Measurements from ENCODE around the gene CNTNAP4. TPM values are rescaled to one million over a fixed set of nuclear protein-coding genes. Genes with fewer than 3 reads are reported as not detected.

The CNTNAP4 gene
- total RNA-seq, 2 donors from 2014 or later = not detected

DNA sequence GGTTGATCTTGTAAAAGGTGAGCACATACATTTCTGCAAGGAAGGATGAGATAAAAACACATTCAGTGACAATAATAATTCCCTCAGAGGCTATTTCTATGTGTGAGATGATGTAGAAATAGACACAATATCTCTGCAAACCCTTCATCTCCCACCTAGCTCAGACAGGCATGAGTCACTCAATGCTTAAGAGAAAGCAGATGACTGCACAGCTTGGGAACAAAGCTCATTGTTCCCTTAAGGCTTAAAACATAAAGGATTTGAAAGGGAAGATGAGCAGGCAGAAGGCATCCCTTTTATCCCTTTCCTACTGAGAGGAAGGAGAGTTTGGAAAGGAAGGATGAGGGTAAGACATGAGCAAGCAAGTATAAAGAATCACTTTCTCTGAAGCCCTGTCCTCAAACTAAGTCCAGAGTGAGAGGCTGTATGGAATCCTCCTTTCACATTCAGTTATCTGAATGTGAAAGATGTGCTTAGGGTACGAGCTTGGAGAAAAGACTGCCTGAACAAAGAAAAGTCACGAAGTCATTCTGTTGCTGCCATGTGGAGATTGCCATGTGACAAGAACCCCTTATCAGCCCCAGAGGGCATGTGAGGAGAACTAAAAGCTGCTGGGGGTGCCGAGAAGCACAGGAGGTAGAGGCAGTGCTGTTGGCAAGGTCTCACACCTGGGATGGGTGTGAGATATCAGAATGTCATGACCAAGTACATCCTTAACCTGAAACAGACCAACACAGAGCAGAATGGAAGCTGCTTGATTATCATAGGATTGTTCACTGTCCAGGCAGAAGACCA, 58.2 kb downstream of the CNTNAP4 start:
- H3K9me3 ChIP-seq = no peaks in the 10 kb centered on the region
- H3K27ac ChIP-seq = no peak overlapping the region
- no peaks in the 10 kb centered on the region for H3K36me3 ChIP-seq
- H3K4me3 ChIP-seq = no peak overlapping the region
- no peaks in the 10 kb centered on the region for H3K27me3 ChIP-seq
- TF ChIP-seq, protein P1, sequence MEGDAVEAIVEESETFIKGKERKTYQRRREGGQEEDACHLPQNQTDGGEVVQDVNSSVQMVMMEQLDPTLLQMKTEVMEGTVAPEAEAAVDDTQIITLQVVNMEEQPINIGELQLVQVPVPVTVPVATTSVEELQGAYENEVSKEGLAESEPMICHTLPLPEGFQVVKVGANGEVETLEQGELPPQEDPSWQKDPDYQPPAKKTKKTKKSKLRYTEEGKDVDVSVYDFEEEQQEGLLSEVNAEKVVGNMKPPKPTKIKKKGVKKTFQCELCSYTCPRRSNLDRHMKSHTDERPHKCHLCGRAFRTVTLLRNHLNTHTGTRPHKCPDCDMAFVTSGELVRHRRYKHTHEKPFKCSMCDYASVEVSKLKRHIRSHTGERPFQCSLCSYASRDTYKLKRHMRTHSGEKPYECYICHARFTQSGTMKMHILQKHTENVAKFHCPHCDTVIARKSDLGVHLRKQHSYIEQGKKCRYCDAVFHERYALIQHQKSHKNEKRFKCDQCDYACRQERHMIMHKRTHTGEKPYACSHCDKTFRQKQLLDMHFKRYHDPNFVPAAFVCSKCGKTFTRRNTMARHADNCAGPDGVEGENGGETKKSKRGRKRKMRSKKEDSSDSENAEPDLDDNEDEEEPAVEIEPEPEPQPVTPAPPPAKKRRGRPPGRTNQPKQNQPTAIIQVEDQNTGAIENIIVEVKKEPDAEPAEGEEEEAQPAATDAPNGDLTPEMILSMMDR (IDR thresholded peaks at IDR 0.05) = no peak
- no peaks in the 10 kb centered on the region for H3K4me1 ChIP-seq
- no peak overlapping the region for H3K9ac ChIP-seq (ENCODE audit: low read depth in 2 of 2, low read length in 2 of 2)
- DNase-seq = no peak
- intact Hi-C loops (cut with DNase I) = no loop called here

DNA sequence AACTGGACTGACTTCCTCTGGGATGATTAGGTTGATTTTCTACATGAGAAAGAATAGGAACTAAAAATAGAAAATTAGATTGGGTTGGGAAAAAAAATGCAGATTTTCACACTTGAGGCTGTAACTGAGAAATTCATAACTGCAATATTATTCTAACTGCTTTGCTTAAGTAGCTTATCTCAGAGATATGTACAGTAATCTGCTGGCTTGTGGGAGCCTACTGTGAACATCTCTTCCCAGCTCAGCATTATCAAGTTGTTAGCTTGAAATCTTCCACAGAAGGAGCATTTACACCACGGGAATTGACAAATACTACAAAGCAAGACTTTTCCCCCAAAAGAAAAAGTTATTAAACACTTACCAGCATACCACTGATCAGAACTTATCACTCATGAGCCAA, 58.9 kb downstream of the CNTNAP4 start:
- Histone ChIP-seq H3K9ac (ENCODE audit: low read depth in 2 of 2, low read length in 2 of 2) (no peak overlapping the region), H3K27ac (no peak overlapping the region), H3K36me3 (no peaks in the 10 kb centered on the region), H3K4me1 (no peaks in the 10 kb centered on the region), H3K27me3 (no peaks in the 10 kb centered on the region), H3K9me3 (no peaks in the 10 kb centered on the region), H3K4me3 (no peak overlapping the region)
- no peak for DNase-seq
- TF ChIP-seq, protein P1 (IDR thresholded peaks at IDR 0.05) = no peak
- intact Hi-C loops (cut with DNase I) = no loop called here

GRCh38 chr16:76338472-76338871, 61.3 kb downstream of the CNTNAP4 start:
- no peak for DNase-seq
- intact Hi-C loops (cut with DNase I) = no loop called here
- TF ChIP-seq, protein P1 (IDR thresholded peaks at IDR 0.05) = no peak
- Histone ChIP-seq H3K9me3 (no peaks in the 10 kb centered on the region), H3K36me3 (no peaks in the 10 kb centered on the region), H3K4me1 (no peaks in the 10 kb centered on the region), H3K27me3 (no peaks in the 10 kb centered on the region), H3K4me3 (no peak overlapping the region), H3K9ac (ENCODE audit: low read depth in 2 of 2, low read length in 2 of 2) (no peak overlapping the region), H3K27ac (no peak overlapping the region)

DNA sequence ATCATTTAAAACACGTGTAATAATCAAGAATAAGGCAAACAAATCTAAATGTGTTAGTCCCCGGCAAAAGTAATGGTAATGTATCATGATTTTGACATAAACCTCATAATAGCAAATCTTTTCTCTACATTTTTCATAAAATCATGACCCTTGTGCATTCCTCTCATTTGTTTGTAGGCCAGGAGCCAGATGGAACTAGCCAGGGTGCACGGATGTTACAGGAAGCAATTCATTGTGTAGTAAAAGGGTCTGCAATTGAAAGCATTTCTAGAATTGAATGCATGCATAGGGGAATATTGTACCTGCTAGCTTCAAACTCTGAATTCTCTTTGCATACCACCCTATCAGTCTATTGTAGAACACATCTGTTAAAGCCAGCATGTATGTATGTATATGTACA, 66.6 kb downstream of the CNTNAP4 start:
- Histone ChIP-seq H3K36me3 (no peaks in the 10 kb centered on the region), H3K27me3 (no peaks in the 10 kb centered on the region), H3K27ac (no peak overlapping the region), H3K4me1 (no peaks in the 10 kb centered on the region), H3K9me3 (no peaks in the 10 kb centered on the region), H3K9ac (ENCODE audit: low read depth in 2 of 2, low read length in 2 of 2) (no peak overlapping the region), H3K4me3 (no peak overlapping the region)
- TF ChIP-seq, protein P1 (IDR thresholded peaks at IDR 0.05) = no peak
- DNase-seq = no peak
- intact Hi-C loops (cut with DNase I) = no loop called here

- H3K36me3 ChIP-seq = no peaks in the 10 kb centered on the region
- no peak overlapping the region for H3K9ac ChIP-seq (ENCODE audit: low read depth in 2 of 2, low read length in 2 of 2)
- H3K27ac ChIP-seq = no peak overlapping the region
- H3K9me3 ChIP-seq = no peaks in the 10 kb centered on the region
- H3K4me1 ChIP-seq = no peaks in the 10 kb centered on the region
- no peak for DNase-seq
- no peaks in the 10 kb centered on the region for H3K27me3 ChIP-seq
- intact Hi-C loops (cut with DNase I) = no loop called here
- TF ChIP-seq, protein P1 (IDR thresholded peaks at IDR 0.05) = no peak
- no peak overlapping the region for H3K4me3 ChIP-seq
Measured at GRCh38 chr16:76345163-76345661, 68.0 kb downstream of the CNTNAP4 start.
